ENCODE measurements around the gene GAB4. TPM values are rescaled to one million over a fixed set of nuclear protein-coding genes. Genes with fewer than 3 reads are reported as not detected.

Gene GAB4
- total and polyA plus RNA-seq, 4 donors, result not detected

- no peaks in the 10 kb centered on the region for H3K9me3 ChIP-seq (ENCODE audit: control insufficient read depth in 4 of 4, low read length in 3 of 4)
- no peaks in the 10 kb centered on the region for H3K4me1 ChIP-seq (ENCODE audit: control insufficient read depth in 4 of 4, insufficient read depth in 4 of 4, low read length in 3 of 4)
- 60% methylated on average over 5 of the region's 5 CpGs for WGBS
- no peak overlapping the region for H3K27ac ChIP-seq (ENCODE audit: low read depth in 1 of 2, low read length in 2 of 2)
- H3K9ac ChIP-seq (ENCODE audit: low read depth in 1 of 2, low read length in 2 of 2), result no peak overlapping the region
- DNase-seq (ENCODE audit: low spot score), result no peak
- TF ChIP-seq TAF1 (conservative IDR thresholded peaks at IDR 0.05) (no peak), FOXA1 (IDR thresholded peaks at IDR 0.05) (no peak), REST (IDR thresholded peaks at IDR 0.05) (no peak), HNF4G (IDR thresholded peaks at IDR 0.05) (no peak), ATF3 (IDR thresholded peaks at IDR 0.05) (no peak), MAX (IDR thresholded peaks at IDR 0.05) (no peak), HNF4A (conservative IDR thresholded peaks at IDR 0.05) (no peak), RAD21 (IDR thresholded peaks at IDR 0.05) (no peak), EGR1 (IDR thresholded peaks at IDR 0.05; ENCODE audit: low read depth in 2 of 2) (no peak), GABPA (IDR thresholded peaks at IDR 0.05 in 1 of 2, conservative IDR thresholded peaks at IDR 0.05 in 1 of 2) (no peak), FOXA2 (IDR thresholded peaks at IDR 0.05) (no peak), CTCF (IDR thresholded peaks at IDR 0.05; ENCODE audit: low read depth, low read length, missing input control) (no peak), NR2F2 (IDR thresholded peaks at IDR 0.05) (no peak), SP1 (IDR thresholded peaks at IDR 0.05) (no peak), ZBTB33 (IDR thresholded peaks at IDR 0.05) (no peak), YY1 (IDR thresholded peaks at IDR 0.05) (no peak), RXRA (IDR thresholded peaks at IDR 0.05) (no peak), JUND (IDR thresholded peaks at IDR 0.05) (no peak)
- peaks cover 0 to 3% (median 0%) of the 10 kb centered on the region in 4 donors for H3K27me3 ChIP-seq (ENCODE audit: control insufficient read depth in 4 of 4, insufficient read depth in 4 of 4, low read length in 3 of 4)
- H3K36me3 ChIP-seq (ENCODE audit: control insufficient read depth in 4 of 4, insufficient read depth in 3 of 4, low read depth in 1 of 4, low read length in 3 of 4), result no peaks in the 10 kb centered on the region
- H3K4me3 ChIP-seq (ENCODE audit: low read depth in 1 of 3, low read length in 3 of 3), result no peak overlapping the region
Observed at GRCh38 chr22:16954060-16954403, 54.0 kb downstream of the GAB4 start.

All from liver (tissue), 9 donors.